SJCRH30 (cell line): ENCODE data around the gene CFHR5. TPM values are rescaled to one million over a fixed set of nuclear protein-coding genes. Genes with fewer than 3 reads are reported as not detected.
A peak's percentile ranks its signal among the peaks of the same experiment; 100 is the strongest.
"Not testable (repeated sequence)": the region's sequence is repeated elsewhere in the genome, so short reads cannot be mapped to it uniquely, and the experiment has no call there.

ENCODE experiments used
- DNase-seq, 2 experiments: peaks; one replicate each; pipeline ENCODE4 v3.0.0-alpha.2; 2015 to 2020
- H3K27ac ChIP-seq: fragments of 250-450 bp; sonication (Bioruptor Pico); 2 replicates; pipeline ENCODE4 v1.5.1; 2020; ENCODE audit warnings: mild to moderate bottlenecking, moderate library complexity
- H3K27me3 ChIP-seq: fragments of 250-450 bp; sonication (Bioruptor Pico); 2 replicates; pipeline ENCODE4 v1.5.1; 2020; ENCODE audit warnings: mild to moderate bottlenecking, moderate library complexity
- H3K36me3 ChIP-seq: fragments of 250-450 bp; sonication (Bioruptor Pico); 2 replicates; pipeline ENCODE4 v1.5.1; 2020; ENCODE audit warnings: mild to moderate bottlenecking, moderate library complexity
- H3K4me1 ChIP-seq: fragments of 250-450 bp; sonication (Bioruptor Pico); 2 replicates; pipeline ENCODE4 v1.5.1; 2020; ENCODE audit warnings: mild to moderate bottlenecking, moderate library complexity
- H3K4me3 ChIP-seq: fragments of 250-450 bp; sonication (Bioruptor Pico); 2 replicates; pipeline ENCODE4 v1.5.1; 2020; ENCODE audit warnings: mild to moderate bottlenecking, moderate library complexity
- H3K9me3 ChIP-seq: fragments of 250-450 bp; sonication (Bioruptor Pico); replicated peaks from 2 replicates; pipeline ENCODE4 v1.5.1; 2020; ENCODE audit warnings: mild to moderate bottlenecking, moderate library complexity
- total RNA-seq: library from RNA; depleted of rRNA; stranded (reverse); fragments of >200 nt; shearing (Covaris generic); gene quantifications from 2 replicates; pipeline ENCODE4 v1.2.3, GENCODE V29; 2014

CFHR5 gene
- total RNA-seq, 1 experiment from 2014 or later, result not detected

GRCh38 chr1:196997423-196997822 lies 20.1 kb downstream of the CFHR5 start:
- no peaks in the 10 kb centered on the region for H3K36me3 ChIP-seq
- H3K9me3 ChIP-seq, result no peaks in the 10 kb centered on the region
- DNase-seq, result peak in 1 of 2 experiments; percentile 1
- no peak overlapping the region for H3K4me3 ChIP-seq
- no peaks in the 10 kb centered on the region for H3K27me3 ChIP-seq
- no peaks in the 10 kb centered on the region for H3K4me1 ChIP-seq
- H3K27ac ChIP-seq, result no peak overlapping the region

DNA sequence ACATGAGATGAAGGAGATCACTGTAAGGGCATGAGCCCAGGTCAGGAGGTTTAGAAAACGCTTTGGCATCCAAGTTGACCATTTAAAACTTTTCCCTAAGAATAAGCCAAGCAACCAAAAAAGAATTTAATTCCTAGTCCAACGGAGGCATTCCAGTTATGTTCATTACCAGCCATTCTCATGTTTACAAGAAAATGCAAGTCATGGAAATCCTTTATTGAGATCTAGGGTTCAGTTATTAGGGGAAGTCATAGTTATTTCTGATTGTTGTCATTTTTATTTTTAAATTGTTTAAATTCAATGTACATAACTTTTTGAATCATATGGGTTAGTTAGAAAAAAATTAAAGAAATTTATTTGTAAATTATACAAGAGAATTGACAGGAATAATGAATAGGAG lies 24.5 kb downstream of the CFHR5 start:
- DNase-seq, result no peak
- H3K27ac ChIP-seq, result no peak overlapping the region
- H3K36me3 ChIP-seq, result no peaks in the 10 kb centered on the region
- H3K27me3 ChIP-seq, result no peaks in the 10 kb centered on the region
- H3K9me3 ChIP-seq, result no peaks in the 10 kb centered on the region
- H3K4me3 ChIP-seq, result no peak overlapping the region
- no peaks in the 10 kb centered on the region for H3K4me1 ChIP-seq

DNA sequence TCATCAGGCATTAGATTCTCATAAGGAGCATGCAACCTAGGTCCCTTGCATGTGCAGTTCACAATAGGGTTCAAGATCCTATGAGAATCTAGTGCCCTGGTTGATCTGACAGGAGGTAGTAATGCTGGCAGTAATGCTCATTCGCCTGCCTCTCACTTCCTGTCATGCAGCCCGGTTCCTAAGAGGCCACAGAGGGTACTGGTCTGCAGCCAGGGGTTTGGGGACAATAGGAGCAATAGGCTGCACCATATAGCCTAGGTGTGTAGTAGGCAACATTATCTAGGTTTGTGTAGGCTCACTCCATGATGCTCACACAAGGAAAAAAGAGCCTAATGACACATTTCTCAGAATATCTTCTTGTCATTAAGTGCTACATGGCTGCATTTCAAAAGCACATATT lies 25.8 kb downstream of the CFHR5 start:
- Histone ChIP-seq H3K4me1 (no peaks in the 10 kb centered on the region), H3K27ac (no peak overlapping the region), H3K27me3 (no peaks in the 10 kb centered on the region), H3K36me3 (no peaks in the 10 kb centered on the region), H3K4me3 (no peak overlapping the region), H3K9me3 (no peaks in the 10 kb centered on the region)
- no peak for DNase-seq

- Histone ChIP-seq H3K27ac (no peak overlapping the region), H3K27me3 (no peaks in the 10 kb centered on the region), H3K4me1 (no peaks in the 10 kb centered on the region), H3K4me3 (no peak overlapping the region), H3K36me3 (no peaks in the 10 kb centered on the region), H3K9me3 (no peaks in the 10 kb centered on the region)
- DNase-seq, result no peak
Observed at GRCh38 chr1:197008861-197009260, 31.5 kb downstream of the CFHR5 start.

DNA sequence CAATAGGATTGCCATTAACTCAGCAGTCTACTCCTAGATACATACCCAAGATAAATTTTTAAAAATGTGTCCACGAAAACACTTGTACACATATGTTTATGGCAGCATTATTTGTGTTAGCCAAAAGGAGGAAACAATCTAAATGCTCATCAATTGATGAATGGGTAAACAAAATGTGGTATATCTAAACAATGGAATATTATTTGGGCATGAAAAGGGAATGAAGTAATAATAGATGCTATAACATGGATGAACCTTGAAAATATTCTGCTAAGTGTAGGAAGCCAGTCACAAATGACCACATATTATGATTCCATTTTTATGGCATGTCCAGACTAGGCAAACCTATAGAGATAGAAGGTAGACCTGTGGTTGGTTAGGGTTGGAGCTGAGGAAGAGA lies 34.3 kb downstream of the CFHR5 start:
- Histone ChIP-seq H3K27ac (no peak overlapping the region), H3K4me3 (no peak overlapping the region), H3K27me3 (no peaks in the 10 kb centered on the region), H3K9me3 (no peaks in the 10 kb centered on the region), H3K4me1 (no peaks in the 10 kb centered on the region), H3K36me3 (no peaks in the 10 kb centered on the region)
- no peak for DNase-seq

DNA sequence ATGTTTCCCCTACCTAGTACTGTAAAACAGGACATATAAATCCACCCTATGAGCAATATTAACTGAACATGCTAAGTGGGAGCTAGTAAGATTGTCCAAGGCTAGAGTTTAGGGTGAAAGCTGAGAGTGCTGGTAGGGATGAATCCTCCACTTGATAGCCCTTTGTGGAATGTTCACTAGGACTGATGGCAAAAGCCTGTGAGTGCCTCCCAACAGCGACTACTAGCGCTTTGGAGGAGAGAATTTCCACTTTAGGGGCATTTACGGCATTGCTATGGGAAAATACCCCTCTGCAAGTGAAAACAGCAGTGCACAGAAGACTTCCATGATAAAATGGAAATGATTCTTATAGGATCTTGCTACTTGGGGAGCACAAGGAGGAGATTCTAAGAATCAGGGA lies 35.9 kb downstream of the CFHR5 start:
- Histone ChIP-seq H3K9me3 (no peaks in the 10 kb centered on the region), H3K4me3 (no peak overlapping the region), H3K27ac (no peak overlapping the region), H3K27me3 (no peaks in the 10 kb centered on the region), H3K36me3 (no peaks in the 10 kb centered on the region), H3K4me1 (no peaks in the 10 kb centered on the region)
- peak in 1 of 2 experiments; percentile 2 for DNase-seq

GRCh38 chr1:197016751-197017150 lies 39.4 kb downstream of the CFHR5 start:
- Histone ChIP-seq H3K9me3 (no peaks in the 10 kb centered on the region), H3K4me1 (no peaks in the 10 kb centered on the region), H3K4me3 (no peak overlapping the region), H3K36me3 (no peaks in the 10 kb centered on the region), H3K27me3 (no peaks in the 10 kb centered on the region), H3K27ac (no peak overlapping the region)
- no peak for DNase-seq

GRCh38 chr1:197017558-197018146 lies 40.3 kb downstream of the CFHR5 start:
- DNase-seq, result no peak
- Histone ChIP-seq H3K27me3 (no peaks in the 10 kb centered on the region), H3K4me1 (no peaks in the 10 kb centered on the region), H3K36me3 (no peaks in the 10 kb centered on the region), H3K9me3 (no peaks in the 10 kb centered on the region), H3K27ac (no peak overlapping the region), H3K4me3 (no peak overlapping the region)

GRCh38 chr1:197021716-197022115 lies 44.4 kb downstream of the CFHR5 start:
- no peak overlapping the region for H3K27ac ChIP-seq
- no peak for DNase-seq
- no peak overlapping the region for H3K4me3 ChIP-seq
- no peaks in the 10 kb centered on the region for H3K9me3 ChIP-seq
- no peaks in the 10 kb centered on the region for H3K27me3 ChIP-seq
- no peaks in the 10 kb centered on the region for H3K4me1 ChIP-seq
- no peaks in the 10 kb centered on the region for H3K36me3 ChIP-seq

DNA sequence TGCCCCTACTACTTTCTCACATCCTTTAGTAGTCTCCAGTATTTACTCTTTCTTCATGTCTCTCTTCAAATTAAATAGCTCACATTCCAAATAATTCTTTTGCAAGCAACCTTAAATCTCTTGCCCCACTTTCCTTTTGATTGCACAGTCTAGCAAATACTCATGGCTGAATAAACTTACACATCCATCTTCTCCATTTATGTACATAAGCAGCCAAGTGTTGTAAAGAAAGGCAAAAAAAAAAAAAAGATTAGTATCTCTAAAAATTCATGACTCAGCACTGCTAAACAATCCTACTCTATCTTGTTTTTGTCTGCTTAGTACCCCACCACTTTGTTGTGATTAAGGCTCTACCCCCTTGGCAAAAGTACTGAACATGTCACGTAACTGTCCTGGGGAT lies 47.1 kb downstream of the CFHR5 start:
- no peaks in the 10 kb centered on the region for H3K9me3 ChIP-seq
- H3K4me1 ChIP-seq, result no peaks in the 10 kb centered on the region
- no peaks in the 10 kb centered on the region for H3K36me3 ChIP-seq
- H3K27ac ChIP-seq, result no peak overlapping the region
- H3K4me3 ChIP-seq, result no peak overlapping the region
- DNase-seq, result no peak
- no peaks in the 10 kb centered on the region for H3K27me3 ChIP-seq

GRCh38 chr1:197027359-197027758 lies 50.0 kb downstream of the CFHR5 start:
- H3K36me3 ChIP-seq, result no peaks in the 10 kb centered on the region
- no peak for DNase-seq

GRCh38 chr1:197029749-197030148 lies 52.4 kb downstream of the CFHR5 start:
- Histone ChIP-seq H3K9me3 (no peaks in the 10 kb centered on the region), H3K27me3 (no peaks in the 10 kb centered on the region), H3K36me3 (no peaks in the 10 kb centered on the region), H3K4me3 (no peak overlapping the region), H3K4me1 (no peaks in the 10 kb centered on the region), H3K27ac (no peak overlapping the region)
- no peak for DNase-seq

More at GRCh38 chr1:197027359-197027758, 50.0 kb downstream of the CFHR5 start:
- no peaks in the 10 kb centered on the region for H3K27me3 ChIP-seq
- no peak overlapping the region for H3K4me3 ChIP-seq
- no peaks in the 10 kb centered on the region for H3K4me1 ChIP-seq
- H3K27ac ChIP-seq, result no peak overlapping the region
- H3K9me3 ChIP-seq, result no peaks in the 10 kb centered on the region

- not testable (repeated sequence) for H3K27ac ChIP-seq, H3K4me1 ChIP-seq, H3K4me3 ChIP-seq, H3K9me3 ChIP-seq, H3K36me3 ChIP-seq, DNase-seq, H3K27me3 ChIP-seq
Observed at GRCh38 chr1:197034631-197035339, 57.4 kb downstream of the CFHR5 start.

- Histone ChIP-seq H3K4me3 (no peak overlapping the region), H3K27me3 (no peaks in the 10 kb centered on the region), H3K36me3 (no peaks in the 10 kb centered on the region), H3K4me1 (no peaks in the 10 kb centered on the region), H3K9me3 (no peaks in the 10 kb centered on the region), H3K27ac (no peak overlapping the region)
- no peak for DNase-seq
Observed at GRCh38 chr1:197036861-197037260, 59.5 kb downstream of the CFHR5 start.

GRCh38 chr1:197041486-197042353 lies 64.4 kb downstream of the CFHR5 start:
- no peaks in the 10 kb centered on the region for H3K27me3 ChIP-seq
- H3K9me3 ChIP-seq, result no peaks in the 10 kb centered on the region
- H3K36me3 ChIP-seq, result no peaks in the 10 kb centered on the region
- H3K4me3 ChIP-seq, result no peak overlapping the region
- no peak for DNase-seq
- H3K27ac ChIP-seq, result no peak overlapping the region
- H3K4me1 ChIP-seq, result no peaks in the 10 kb centered on the region
